GM23338 (cell line): ENCODE results near the gene CIROP.

Experiments used
- CREB1 ChIP-seq: fragments of 250-450 bp; sonication (Bioruptor Pico); IDR thresholded peaks from 2 replicates; pipeline ENCODE4 v1.5.0; 2020; ENCODE audit warnings: low read depth, mild to moderate bottlenecking, moderate library complexity
- EZH2 ChIP-seq: fragments of 200-600 bp; sonication (generic); IDR thresholded peaks from one replicate; pipeline ENCODE4 v1.8.0; 2017; ENCODE audit warnings: antibody characterized with exemption, mild to moderate bottlenecking, low read depth; ENCODE audit not compliant: unreplicated experiment
- POLR2AphosphoS5 ChIP-seq: IDR thresholded peaks from 2 replicates; pipeline ENCODE4 v1.6.1; 2016; ENCODE audit warnings: antibody characterized with exemption, low read depth
- ZNF114 ChIP-seq: fragments of 250-450 bp; sonication (Bioruptor Pico); IDR thresholded peaks from 2 replicates; pipeline ENCODE4 v1.5.0; 2020; ENCODE audit warnings: mild to moderate bottlenecking, moderate library complexity
- ZNF331 ChIP-seq: fragments of 250-450 bp; sonication (Bioruptor Pico); IDR thresholded peaks from 2 replicates; pipeline ENCODE4 v1.5.0; 2020; ENCODE audit warnings: low read depth, mild to moderate bottlenecking, moderate library complexity
- TF ChIP-seq, protein P1 (sequence below), 2 experiments: fragments of 200-600 bp in 1 of 2; sonication (generic) in 1 of 2; conservative IDR thresholded peaks; 2 replicates each; pipeline versions ENCODE4 v1.5.1 to v1.6.1; 2016 to 2017; ENCODE audit warnings: antibody characterized with exemption in 2 of 2, low read depth in 2 of 2, mild to moderate bottlenecking in 2 of 2, moderate library complexity in 1 of 2
- TF ChIP-seq, protein P2 (sequence below): IDR thresholded peaks from one replicate; pipeline ENCODE4 v1.6.1; 2018; ENCODE audit warnings: antibody characterized with exemption; ENCODE audit not compliant: unreplicated experiment

DNA sequence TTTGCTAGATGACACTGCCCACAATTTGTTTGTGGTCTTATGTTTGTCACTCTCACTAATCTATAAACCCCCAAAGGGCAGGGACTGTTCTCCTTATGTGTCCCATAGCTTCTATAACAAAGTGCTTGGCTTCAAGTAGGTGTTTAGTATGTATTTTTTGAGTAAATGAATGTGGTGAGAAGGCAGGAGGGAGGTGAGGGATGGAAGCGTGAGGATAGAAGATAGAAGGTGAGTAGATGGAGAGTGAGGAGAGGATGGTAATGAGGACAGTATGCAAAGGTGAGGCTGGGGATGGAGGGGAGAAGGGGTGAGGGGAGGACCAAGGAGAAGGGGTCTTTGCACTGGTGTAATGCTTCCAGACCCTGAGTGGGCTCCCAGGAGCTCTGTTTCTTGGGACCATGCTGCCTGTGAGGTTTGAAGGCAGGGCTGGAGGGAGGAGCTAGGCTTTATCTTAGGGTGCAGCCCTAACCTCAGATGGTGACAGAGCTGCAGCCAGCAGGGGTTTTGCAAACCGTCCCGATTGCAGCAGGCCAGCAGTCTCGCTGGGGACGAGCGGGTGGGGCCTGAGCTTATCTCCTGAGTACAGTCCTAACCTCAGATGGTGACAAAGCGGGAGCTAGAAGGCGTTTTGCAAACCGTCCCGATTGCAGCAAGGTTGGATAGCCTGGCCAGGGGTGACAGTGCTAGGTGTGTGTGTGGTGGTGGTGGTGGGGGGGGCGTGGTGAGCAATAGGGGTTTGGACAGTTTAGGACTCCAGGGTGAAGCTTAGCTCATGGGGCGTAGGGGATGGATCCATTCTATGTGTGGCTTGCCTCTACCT is 7.8 kb upstream of the CIROP start:
- TF ChIP-seq, protein P1, sequence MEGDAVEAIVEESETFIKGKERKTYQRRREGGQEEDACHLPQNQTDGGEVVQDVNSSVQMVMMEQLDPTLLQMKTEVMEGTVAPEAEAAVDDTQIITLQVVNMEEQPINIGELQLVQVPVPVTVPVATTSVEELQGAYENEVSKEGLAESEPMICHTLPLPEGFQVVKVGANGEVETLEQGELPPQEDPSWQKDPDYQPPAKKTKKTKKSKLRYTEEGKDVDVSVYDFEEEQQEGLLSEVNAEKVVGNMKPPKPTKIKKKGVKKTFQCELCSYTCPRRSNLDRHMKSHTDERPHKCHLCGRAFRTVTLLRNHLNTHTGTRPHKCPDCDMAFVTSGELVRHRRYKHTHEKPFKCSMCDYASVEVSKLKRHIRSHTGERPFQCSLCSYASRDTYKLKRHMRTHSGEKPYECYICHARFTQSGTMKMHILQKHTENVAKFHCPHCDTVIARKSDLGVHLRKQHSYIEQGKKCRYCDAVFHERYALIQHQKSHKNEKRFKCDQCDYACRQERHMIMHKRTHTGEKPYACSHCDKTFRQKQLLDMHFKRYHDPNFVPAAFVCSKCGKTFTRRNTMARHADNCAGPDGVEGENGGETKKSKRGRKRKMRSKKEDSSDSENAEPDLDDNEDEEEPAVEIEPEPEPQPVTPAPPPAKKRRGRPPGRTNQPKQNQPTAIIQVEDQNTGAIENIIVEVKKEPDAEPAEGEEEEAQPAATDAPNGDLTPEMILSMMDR (conservative IDR thresholded peaks at IDR 0.05; ENCODE audit: low read depth in 2 of 2) = no peak
- TF ChIP-seq ZNF114 (CRISPR knock-in tag) = no peak
- TF ChIP-seq ZNF331 (CRISPR knock-in tag) = no peak
- TF ChIP-seq, protein P2, sequence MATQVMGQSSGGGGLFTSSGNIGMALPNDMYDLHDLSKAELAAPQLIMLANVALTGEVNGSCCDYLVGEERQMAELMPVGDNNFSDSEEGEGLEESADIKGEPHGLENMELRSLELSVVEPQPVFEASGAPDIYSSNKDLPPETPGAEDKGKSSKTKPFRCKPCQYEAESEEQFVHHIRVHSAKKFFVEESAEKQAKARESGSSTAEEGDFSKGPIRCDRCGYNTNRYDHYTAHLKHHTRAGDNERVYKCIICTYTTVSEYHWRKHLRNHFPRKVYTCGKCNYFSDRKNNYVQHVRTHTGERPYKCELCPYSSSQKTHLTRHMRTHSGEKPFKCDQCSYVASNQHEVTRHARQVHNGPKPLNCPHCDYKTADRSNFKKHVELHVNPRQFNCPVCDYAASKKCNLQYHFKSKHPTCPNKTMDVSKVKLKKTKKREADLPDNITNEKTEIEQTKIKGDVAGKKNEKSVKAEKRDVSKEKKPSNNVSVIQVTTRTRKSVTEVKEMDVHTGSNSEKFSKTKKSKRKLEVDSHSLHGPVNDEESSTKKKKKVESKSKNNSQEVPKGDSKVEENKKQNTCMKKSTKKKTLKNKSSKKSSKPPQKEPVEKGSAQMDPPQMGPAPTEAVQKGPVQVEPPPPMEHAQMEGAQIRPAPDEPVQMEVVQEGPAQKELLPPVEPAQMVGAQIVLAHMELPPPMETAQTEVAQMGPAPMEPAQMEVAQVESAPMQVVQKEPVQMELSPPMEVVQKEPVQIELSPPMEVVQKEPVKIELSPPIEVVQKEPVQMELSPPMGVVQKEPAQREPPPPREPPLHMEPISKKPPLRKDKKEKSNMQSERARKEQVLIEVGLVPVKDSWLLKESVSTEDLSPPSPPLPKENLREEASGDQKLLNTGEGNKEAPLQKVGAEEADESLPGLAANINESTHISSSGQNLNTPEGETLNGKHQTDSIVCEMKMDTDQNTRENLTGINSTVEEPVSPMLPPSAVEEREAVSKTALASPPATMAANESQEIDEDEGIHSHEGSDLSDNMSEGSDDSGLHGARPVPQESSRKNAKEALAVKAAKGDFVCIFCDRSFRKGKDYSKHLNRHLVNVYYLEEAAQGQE = no peak
- TF ChIP-seq POLR2AphosphoS5 = no peak
- TF ChIP-seq CREB1 (CRISPR knock-in tag) = no peak
- TF ChIP-seq EZH2 = no peak
